A673 (cell line): Measurements from ENCODE around the gene CMTM1.

Experiments
- EZH2 ChIP-seq: fragments of 200-600 bp; sonication (generic); IDR thresholded peaks from 2 replicates; pipeline ENCODE4 v1.6.1; 2017; ENCODE audit warnings: borderline replicate concordance, low read depth, mild to moderate bottlenecking, mixed read lengths, antibody characterized with exemption, low read length; ENCODE audit not compliant: poor library complexity, severe bottlenecking
- TF ChIP-seq, protein P1 (sequence below): fragments of 300-800, 200-600 bp; sonication (generic); conservative IDR thresholded peaks from 2 replicates; pipeline ENCODE4 v1.5.1; 2017; ENCODE audit warnings: low read depth, mild to moderate bottlenecking, antibody characterized with exemption, low read length, moderate library complexity, mixed read lengths

GRCh38 chr16:66551788-66552285 is 14.4 kb upstream of the CMTM1 start:
- no peak for TF ChIP-seq EZH2
- TF ChIP-seq, protein P1, sequence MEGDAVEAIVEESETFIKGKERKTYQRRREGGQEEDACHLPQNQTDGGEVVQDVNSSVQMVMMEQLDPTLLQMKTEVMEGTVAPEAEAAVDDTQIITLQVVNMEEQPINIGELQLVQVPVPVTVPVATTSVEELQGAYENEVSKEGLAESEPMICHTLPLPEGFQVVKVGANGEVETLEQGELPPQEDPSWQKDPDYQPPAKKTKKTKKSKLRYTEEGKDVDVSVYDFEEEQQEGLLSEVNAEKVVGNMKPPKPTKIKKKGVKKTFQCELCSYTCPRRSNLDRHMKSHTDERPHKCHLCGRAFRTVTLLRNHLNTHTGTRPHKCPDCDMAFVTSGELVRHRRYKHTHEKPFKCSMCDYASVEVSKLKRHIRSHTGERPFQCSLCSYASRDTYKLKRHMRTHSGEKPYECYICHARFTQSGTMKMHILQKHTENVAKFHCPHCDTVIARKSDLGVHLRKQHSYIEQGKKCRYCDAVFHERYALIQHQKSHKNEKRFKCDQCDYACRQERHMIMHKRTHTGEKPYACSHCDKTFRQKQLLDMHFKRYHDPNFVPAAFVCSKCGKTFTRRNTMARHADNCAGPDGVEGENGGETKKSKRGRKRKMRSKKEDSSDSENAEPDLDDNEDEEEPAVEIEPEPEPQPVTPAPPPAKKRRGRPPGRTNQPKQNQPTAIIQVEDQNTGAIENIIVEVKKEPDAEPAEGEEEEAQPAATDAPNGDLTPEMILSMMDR: no peak
